Mucosa of descending colon (tissue), 3 donors: Measurements from ENCODE around the gene PCDHB12. TPM values are rescaled to one million over a fixed set of nuclear protein-coding genes. Genes with fewer than 3 reads are reported as not detected.

ENCODE experiments used
- ATAC-seq: fragments of 200-7000 bp; cut with Tn5 transposase; one replicate; pipeline ENCODE4 v1.9.1; 2020; ENCODE audit warnings: mild to moderate bottlenecking, moderate library complexity
- DNase-seq, 3 donors: peaks; one replicate each; pipeline ENCODE4 v3.0.0-alpha.2; 2020
- H3K36me3 ChIP-seq: fragments of 200-600 bp; one replicate; pipeline ENCODE4 v1.8.0; 2021; ENCODE audit warnings: low read depth, mild to moderate bottlenecking
- H3K4me1 ChIP-seq: fragments of 200-600 bp; one replicate; pipeline ENCODE4 v1.8.0; 2021; ENCODE audit warnings: low read depth, mild to moderate bottlenecking
- H3K4me3 ChIP-seq: fragments of 200-600 bp; one replicate; pipeline ENCODE4 v1.8.0; 2021; ENCODE audit warnings: mild to moderate bottlenecking
- H3K9me3 ChIP-seq: fragments of 200-600 bp; one replicate; pipeline ENCODE4 v1.8.0; 2021; ENCODE audit warnings: mild to moderate bottlenecking
- intact Hi-C, 2 donors: fragments of 100-400 bp; cut with DNase I in 1 of 2; cut with micrococcal nuclease in 1 of 2; formaldehyde crosslinking; loops; one replicate each; pipeline versions ENCODE4 v1.11.0 to v1.11.1; 2022; cut with DNase I, micrococcal nuclease
- total RNA-seq, 3 donors: library from RNA; stranded (reverse); fragmentation: NEBNext Ultra II Directional in 2 of 3; extraction: Animal tissue kit (Norgen Biotek cat#: 25700) in 2 of 3; gene quantifications; one replicate each; pipeline versions ENCODE4 v1.2.1 to v1.2.4, GENCODE V29; 2021 to 2023
- TF ChIP-seq, protein P1 (sequence below): fragments of 200-600 bp; IDR thresholded peaks from one replicate; pipeline ENCODE4 v1.8.0; 2022; ENCODE audit warnings: antibody characterized with exemption, mild to moderate bottlenecking
- donor health status: DM: no; HTN: no; CAD: no; lungs with moderate emphysema.
- donor health status: DM: no; HTN: no; CAD: no.
- donor health status: DM: no; HTN: yes; CAD: no.

The PCDHB12 gene
- total RNA-seq, 3 donors from 2014 or later = 0.52 to 3.9 (median 0.67) TPM

DNA sequence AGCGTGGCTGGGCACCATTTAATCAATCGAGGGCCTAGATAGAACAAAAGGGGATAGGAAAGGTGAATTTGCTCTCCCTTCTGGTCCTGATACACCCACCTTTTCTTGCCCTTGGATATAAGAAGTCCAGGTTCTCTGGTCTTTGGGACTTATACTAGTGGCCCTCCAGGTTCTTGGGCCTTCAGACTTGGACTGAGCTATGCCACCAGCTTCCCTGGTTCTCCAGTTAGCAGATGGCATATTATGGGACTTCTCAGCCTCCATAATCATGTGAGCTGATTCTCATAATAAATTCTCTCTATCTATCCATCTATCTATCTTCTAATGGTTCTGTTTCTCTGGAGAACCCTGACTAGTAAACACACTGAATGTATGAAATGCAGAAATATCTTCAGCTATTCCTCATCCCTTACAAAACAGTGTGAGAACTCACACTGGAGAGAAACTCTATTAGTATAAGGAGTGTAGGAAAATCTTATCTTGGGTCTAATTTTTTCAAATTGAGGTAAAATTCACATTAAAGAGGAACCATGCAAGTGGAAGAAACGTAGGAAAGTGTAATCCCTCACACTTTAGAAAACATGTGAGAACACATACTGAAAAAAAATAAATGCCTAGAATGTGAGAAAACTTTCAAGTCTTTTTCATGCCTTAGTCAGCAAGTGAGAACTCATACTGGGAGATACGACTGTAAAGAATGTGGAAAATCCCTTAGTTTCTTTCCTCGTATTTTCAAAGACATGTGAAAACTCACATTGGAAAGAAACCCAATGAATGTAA lies 52.1 kb downstream of the PCDHB12 start:
- TF ChIP-seq, protein P1, sequence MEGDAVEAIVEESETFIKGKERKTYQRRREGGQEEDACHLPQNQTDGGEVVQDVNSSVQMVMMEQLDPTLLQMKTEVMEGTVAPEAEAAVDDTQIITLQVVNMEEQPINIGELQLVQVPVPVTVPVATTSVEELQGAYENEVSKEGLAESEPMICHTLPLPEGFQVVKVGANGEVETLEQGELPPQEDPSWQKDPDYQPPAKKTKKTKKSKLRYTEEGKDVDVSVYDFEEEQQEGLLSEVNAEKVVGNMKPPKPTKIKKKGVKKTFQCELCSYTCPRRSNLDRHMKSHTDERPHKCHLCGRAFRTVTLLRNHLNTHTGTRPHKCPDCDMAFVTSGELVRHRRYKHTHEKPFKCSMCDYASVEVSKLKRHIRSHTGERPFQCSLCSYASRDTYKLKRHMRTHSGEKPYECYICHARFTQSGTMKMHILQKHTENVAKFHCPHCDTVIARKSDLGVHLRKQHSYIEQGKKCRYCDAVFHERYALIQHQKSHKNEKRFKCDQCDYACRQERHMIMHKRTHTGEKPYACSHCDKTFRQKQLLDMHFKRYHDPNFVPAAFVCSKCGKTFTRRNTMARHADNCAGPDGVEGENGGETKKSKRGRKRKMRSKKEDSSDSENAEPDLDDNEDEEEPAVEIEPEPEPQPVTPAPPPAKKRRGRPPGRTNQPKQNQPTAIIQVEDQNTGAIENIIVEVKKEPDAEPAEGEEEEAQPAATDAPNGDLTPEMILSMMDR = no peak
- Histone ChIP-seq H3K9me3 (peaks cover 100% of the 10 kb centered on the region), H3K4me3 (no peak overlapping the region), H3K36me3 (no peaks in the 10 kb centered on the region), H3K4me1 (no peaks in the 10 kb centered on the region)
- ATAC-seq = no peak
- intact Hi-C loops = no loop called here
- no peak for DNase-seq

DNA sequence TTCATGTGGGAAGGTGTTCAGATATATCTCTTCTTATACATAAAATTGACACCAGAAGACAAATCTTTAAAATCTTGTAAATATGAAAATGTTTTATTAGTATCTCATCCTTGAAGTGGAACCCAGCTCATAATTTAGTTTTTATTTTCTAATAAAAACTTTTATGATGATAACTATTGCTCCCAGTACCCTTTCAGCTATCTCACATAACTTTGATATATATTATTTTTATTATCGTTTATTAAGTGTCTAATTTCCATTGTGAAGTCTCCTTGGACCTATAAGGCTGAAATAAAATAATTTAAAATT lies 52.7 kb downstream of the PCDHB12 start:
- no peaks in the 10 kb centered on the region for H3K36me3 ChIP-seq
- H3K4me3 ChIP-seq = no peak overlapping the region
- DNase-seq (no peak), ATAC-seq (no peak)
- H3K4me1 ChIP-seq = no peaks in the 10 kb centered on the region
- TF ChIP-seq, protein P1 = no peak
- peaks cover 100% of the 10 kb centered on the region for H3K9me3 ChIP-seq
- intact Hi-C loops = no loop called here

Other genes starting within 250 kb of the PCDHB12 start
- 1 to 10 TPM in 1 of 3 donors, under 1 TPM in 2; 0.31 to 1.3 (median 0.61) TPM for gene PCDHAC2, start 242.2 kb upstream of the PCDHB12 start, total RNA-seq
- gene PCDHB1, start 157.3 kb upstream of the PCDHB12 start, total RNA-seq = under 1 TPM in 1 of 3 donors, not detected in 2; 0.25 TPM
- 1 to 10 TPM in 2 of 3 donors, under 1 TPM in 1; 0.82 to 5.5 (median 1.1) TPM for gene PCDHB2, start 114.1 kb upstream of the PCDHB12 start, total RNA-seq
- 1 to 10 TPM in 1 of 3 donors, under 1 TPM in 2; 0.58 to 1.9 (median 0.90) TPM for gene PCDHB3, start 108.2 kb upstream of the PCDHB12 start, total RNA-seq
- gene PCDHB4, start 86.9 kb upstream of the PCDHB12 start, total RNA-seq = 1 to 10 TPM in 1 of 3 donors, under 1 TPM in 2; 0.35 to 3.4 (median 0.80) TPM
- 1 to 10 TPM in 1 of 3 donors, under 1 TPM in 2; 0.41 to 3.0 (median 0.60) TPM for gene PCDHB5, start 73.5 kb upstream of the PCDHB12 start, total RNA-seq
- gene PCDHB6, start 58.7 kb upstream of the PCDHB12 start, total RNA-seq = under 1 TPM; 0.24 to 0.60 (median 0.29) TPM
- gene PCDHB7, start 36.1 kb upstream of the PCDHB12 start, total RNA-seq = 1 to 10 TPM in 1 of 3 donors, under 1 TPM in 1, not detected in 1; 0.55 to 2.5 TPM
- gene PCDHB8, start 30.9 kb upstream of the PCDHB12 start, total RNA-seq = 1 to 10 TPM in 1 of 3 donors, under 1 TPM in 2; 0.12 to 2.1 (median 0.72) TPM
- gene PCDHB16, start 26.3 kb upstream of the PCDHB12 start, total RNA-seq = 1 to 10 TPM in 1 of 3 donors, under 1 TPM in 2; 0.49 to 3.4 (median 0.89) TPM
- 1 to 10 TPM in 1 of 3 donors, under 1 TPM in 2; 0.26 to 2.4 (median 0.70) TPM for gene PCDHB9, start 21.6 kb upstream of the PCDHB12 start, total RNA-seq
- gene PCDHB10, start 16.4 kb upstream of the PCDHB12 start, total RNA-seq = 1 to 10 TPM in 1 of 3 donors, under 1 TPM in 2; 0.35 to 4.9 (median 0.60) TPM
- gene PCDHB11, start 9.1 kb upstream of the PCDHB12 start, total RNA-seq = 1 to 10 TPM in 2 of 3 donors, under 1 TPM in 1; 0.55 to 5.8 (median 1.3) TPM
- 1 to 10 TPM; 1.2 to 4.3 (median 1.9) TPM for gene PCDHB13, start 5.2 kb downstream of the PCDHB12 start, total RNA-seq
- 1 to 10 TPM in 2 of 3 donors, under 1 TPM in 1; 0.98 to 6.1 (median 2.0) TPM for gene PCDHB14, start 14.6 kb downstream of the PCDHB12 start, total RNA-seq
- 1 to 10 TPM in 2 of 3 donors, under 1 TPM in 1; 0.69 to 4.3 (median 1.2) TPM for gene PCDHB15, start 36.7 kb downstream of the PCDHB12 start, total RNA-seq
- gene SLC25A2, start 95.3 kb downstream of the PCDHB12 start, total RNA-seq = 1 to 10 TPM; 1.2 to 1.7 (median 1.5) TPM
- 10 to 100 TPM; 52.6 to 70.4 (median 56.9) TPM for gene TAF7, start 112.1 kb downstream of the PCDHB12 start, total RNA-seq
- 1 to 10 TPM in 1 of 3 donors, under 1 TPM in 2; 0.35 to 1.6 (median 0.43) TPM for gene PCDHGA1, start 121.8 kb downstream of the PCDHB12 start, total RNA-seq
- 1 to 10 TPM in 1 of 3 donors, under 1 TPM in 2; 0.41 to 3.8 (median 0.51) TPM for gene PCDHGA2, start 130.0 kb downstream of the PCDHB12 start, total RNA-seq
- gene PCDHGA3, start 135.1 kb downstream of the PCDHB12 start, total RNA-seq = 1 to 10 TPM in 1 of 3 donors, under 1 TPM in 2; 0.24 to 2.2 (median 0.43) TPM
- 1 to 10 TPM; 1.0 to 4.1 (median 1.2) TPM for gene PCDHGB1, start 141.4 kb downstream of the PCDHB12 start, total RNA-seq
- gene PCDHGA4, start 146.3 kb downstream of the PCDHB12 start, total RNA-seq = 1 to 10 TPM in 2 of 3 donors, under 1 TPM in 1; 0.90 to 4.6 (median 1.2) TPM
- 1 to 10 TPM; 1.5 to 5.7 (median 2.8) TPM for gene PCDHGB2, start 151.3 kb downstream of the PCDHB12 start, total RNA-seq
- gene PCDHGA5, start 155.4 kb downstream of the PCDHB12 start, total RNA-seq = 1 to 10 TPM; 1.2 to 4.2 (median 1.2) TPM
- gene PCDHGB3, start 161.5 kb downstream of the PCDHB12 start, total RNA-seq = 1 to 10 TPM; 2.0 to 6.3 (median 2.0) TPM
- gene PCDHGA6, start 165.2 kb downstream of the PCDHB12 start, total RNA-seq = 1 to 10 TPM; 1.6 to 6.7 (median 1.9) TPM
- gene PCDHGA7, start 174.0 kb downstream of the PCDHB12 start, total RNA-seq = 1 to 10 TPM; 1.0 to 5.6 (median 1.7) TPM
- gene PCDHGB4, start 179.0 kb downstream of the PCDHB12 start, total RNA-seq = 1 to 10 TPM in 2 of 3 donors, under 1 TPM in 1; 0.65 to 5.3 (median 1.2) TPM
- gene PCDHGA8, start 183.9 kb downstream of the PCDHB12 start, total RNA-seq = 1 to 10 TPM in 1 of 3 donors, under 1 TPM in 2; 0.78 to 3.8 (median 0.87) TPM
- 1 to 10 TPM; 3.1 to 9.8 (median 5.6) TPM for gene PCDHGB5, start 189.2 kb downstream of the PCDHB12 start, total RNA-seq
- 1 to 10 TPM; 2.6 to 6.7 (median 3.2) TPM for gene PCDHGA9, start 194.1 kb downstream of the PCDHB12 start, total RNA-seq
- gene PCDHGB6, start 199.3 kb downstream of the PCDHB12 start, total RNA-seq = 1 to 10 TPM; 2.3 to 8.5 (median 2.8) TPM
- 1 to 10 TPM; 3.5 to 6.1 (median 4.7) TPM for gene PCDHGA10, start 204.3 kb downstream of the PCDHB12 start, total RNA-seq
- gene PCDHGB7, start 209.0 kb downstream of the PCDHB12 start, total RNA-seq = 10 to 100 TPM in 1 of 3 donors, 1 to 10 TPM in 2; 4.2 to 17.9 (median 4.5) TPM
- gene PCDHGA11, start 212.3 kb downstream of the PCDHB12 start, total RNA-seq = 1 to 10 TPM; 1.8 to 5.6 (median 2.6) TPM
- 1 to 10 TPM; 2.6 to 5.5 (median 3.0) TPM for gene PCDHGA12, start 221.8 kb downstream of the PCDHB12 start, total RNA-seq